HCT116 (cell line): ENCODE results near the gene ADAMTS6. TPM values are rescaled to one million over a fixed set of nuclear protein-coding genes. Genes with fewer than 3 reads are reported as not detected.

ENCODE experiments used
- ATAC-seq: fragments of 200-7000 bp; cut with Tn5 transposase; 2 replicates; pipeline ENCODE4 v1.9.1; 2020; ENCODE audit warnings: mild to moderate bottlenecking, moderate library complexity
- BruUV-seq: library from RNA; stranded (reverse); fragments of 400-500 nt; replicated peaks from 2 replicates; lab custom pipeline; 2021; lab: Mats Ljungman, UMichigan
- CTCF ChIA-PET: fragments of 300-600 bp; sonication (Branson Sonifier 250); formaldehyde crosslinking; loops from one replicate; lab custom pipeline; 2021; ENCODE audit warnings: antibody characterized with exemption; lab: Charles Lee
- POLR2A ChIA-PET: fragments of 300-600, 350-600 bp; sonication (Branson Sonifier 250); formaldehyde crosslinking; loops from one replicate; lab custom pipeline; 2021; ENCODE audit warnings: antibody characterized with exemption; lab: Charles Lee
- RAD21 ChIA-PET, 2 experiments: fragments of 300-600 bp; sonication (Branson Sonifier 250); formaldehyde crosslinking; loops; one replicate each; lab custom pipeline; 2023; ENCODE audit warnings: low total read pairs in 2 of 2; ENCODE audit not compliant: uncharacterized antibody in 2 of 2, unreplicated experiment in 2 of 2, low non-redundant PET in 1 of 2; lab: Charles Lee
- DNase-seq: peaks from one replicate; pipeline ENCODE4 v3.0.0-alpha.2; 2010; ENCODE audit warnings: low read depth, low spot score
- H2AFZ ChIP-seq: fragments of 200-600 bp; shearing (Covaris generic), sonication (generic); 2 replicates; pipeline ENCODE4 v1.6.1; 2017; ENCODE audit warnings: low read depth, mixed run types, mixed read lengths, antibody characterized with exemption, low read length; ENCODE audit not compliant: poor library complexity, severe bottlenecking
- H3K27ac ChIP-seq: 2 replicates; pipeline ENCODE4 v1.5.1; 2012; ENCODE audit warnings: low read depth, low read length
- H3K27me3 ChIP-seq: fragments of 200-600 bp; sonication (generic); 2 replicates; pipeline ENCODE4 v1.6.1; 2016; ENCODE audit warnings: mixed run types, low read length, mixed read lengths; ENCODE audit not compliant: insufficient read depth
- H3K36me3 ChIP-seq, 2 experiments: fragments of 200-500 bp in 1 of 2; fragments of 200-600 bp in 1 of 2; sonication (Bioruptor generic) in 1 of 2; sonication (generic) in 1 of 2; 2 replicates each; pipeline versions ENCODE4 v1.5.1 to v1.6.1; 2014 to 2016; ENCODE audit warnings: low read length in 2 of 2, inconsistent platforms in 1 of 2, mixed read lengths in 1 of 2, mixed run types in 1 of 2; ENCODE audit not compliant: insufficient read depth in 2 of 2, control insufficient read depth in 1 of 2
- H3K4me1 ChIP-seq, 2 experiments: fragments of 200-600 bp in 1 of 2; sonication (generic) in 1 of 2; 2 replicates each; pipeline versions ENCODE4 v1.5.1 to v1.6.1; 2012 to 2017; ENCODE audit warnings: low read length in 2 of 2, inconsistent platforms in 1 of 2, mild to moderate bottlenecking in 1 of 2, mixed read lengths in 1 of 2, mixed run types in 1 of 2, moderate library complexity in 1 of 2; ENCODE audit not compliant: insufficient read depth in 2 of 2, control insufficient read depth in 1 of 2
- H3K4me2 ChIP-seq: fragments of 200-600 bp; sonication (generic); 2 replicates; pipeline ENCODE4 v1.6.1; 2017; ENCODE audit warnings: mixed run types, low read length, mixed read lengths
- H3K4me3 ChIP-seq, 2 experiments: fragments of 200-600 bp in 1 of 2; sonication (generic) in 1 of 2; replicated peaks in 1 of 2; 2 replicates each; pipeline ENCODE4 v1.5.1; 2011 to 2016; ENCODE audit warnings: low read length in 2 of 2, control low read depth in 1 of 2, low read depth in 1 of 2, mild to moderate bottlenecking in 1 of 2, mixed read lengths in 1 of 2, mixed run types in 1 of 2
- H3K79me2 ChIP-seq: fragments of 200-600 bp; sonication (generic); 2 replicates; pipeline ENCODE4 v1.6.1; 2017; ENCODE audit warnings: mild to moderate bottlenecking, mixed run types, low read length, moderate library complexity, mixed read lengths; ENCODE audit not compliant: insufficient read depth
- H3K9ac ChIP-seq: fragments of 200-600 bp; sonication (generic); 2 replicates; pipeline ENCODE4 v1.6.1; 2016; ENCODE audit warnings: low read length, mixed read lengths
- H3K9me2 ChIP-seq: fragments of 200-600 bp; sonication (generic), shearing (Covaris generic); 2 replicates; pipeline ENCODE4 v1.6.1; 2017; ENCODE audit warnings: mixed run types, mild to moderate bottlenecking, moderate library complexity; ENCODE audit not compliant: insufficient read depth
- H3K9me3 ChIP-seq, 2 experiments: fragments of 200-500 bp in 1 of 2; fragments of 200-600 bp in 1 of 2; sonication (Bioruptor generic) in 1 of 2; sonication (generic) in 1 of 2; 2 replicates each; pipeline ENCODE4 v1.6.1; 2014 to 2017; ENCODE audit warnings: low read length in 2 of 2, mixed read lengths in 2 of 2, inconsistent platforms in 1 of 2, low read depth in 1 of 2, mild to moderate bottlenecking in 1 of 2, mixed run types in 1 of 2, moderate library complexity in 1 of 2; ENCODE audit not compliant: control insufficient read depth in 1 of 2, insufficient read depth in 1 of 2
- H4K20me1 ChIP-seq: fragments of 200-600 bp; sonication (generic), shearing (Covaris generic); 2 replicates; pipeline ENCODE4 v1.6.1; 2017; ENCODE audit warnings: mixed run types, mild to moderate bottlenecking, moderate library complexity; ENCODE audit not compliant: insufficient read depth
- ATF3 ChIP-seq: IDR thresholded peaks from 2 replicates; pipeline ENCODE4 v1.6.1; 2012
- ELF1 ChIP-seq: IDR thresholded peaks from 2 replicates; pipeline ENCODE4 v1.6.1; 2012; ENCODE audit warnings: low read depth, borderline replicate concordance
- EZH2 ChIP-seq: fragments of 200-600 bp; sonication (generic); IDR thresholded peaks from 2 replicates; pipeline ENCODE4 v1.6.1; 2017; ENCODE audit warnings: antibody characterized with exemption, mixed run types
- EZH2phosphoT487 ChIP-seq: fragments of 200-600 bp; IDR thresholded peaks from 2 replicates; pipeline ENCODE4 v1.6.1; 2018; ENCODE audit warnings: antibody characterized with exemption, borderline replicate concordance
- JUND ChIP-seq: IDR thresholded peaks from 2 replicates; pipeline ENCODE4 v1.6.1; 2012
- MAX ChIP-seq: IDR thresholded peaks from 2 replicates; pipeline ENCODE4 v1.6.1; 2012
- POLR2A ChIP-seq: IDR thresholded peaks from 2 replicates; pipeline ENCODE4 v1.7.0; 2011; ENCODE audit warnings: borderline replicate concordance; ENCODE audit not compliant: insufficient read depth, insufficient read length; ENCODE audit errors: extremely low read depth
- RAD21 ChIP-seq: IDR thresholded peaks from 2 replicates; pipeline ENCODE4 v1.6.1; 2012; ENCODE audit warnings: low read depth, mild to moderate bottlenecking
- SP1 ChIP-seq: IDR thresholded peaks from 2 replicates; pipeline ENCODE4 v1.6.1; 2012; ENCODE audit warnings: low read depth
- SRF ChIP-seq: IDR thresholded peaks from 2 replicates; pipeline ENCODE4 v1.6.1; 2012; ENCODE audit warnings: low read depth
- TCF7L2 ChIP-seq: IDR thresholded peaks from 2 replicates; pipeline ENCODE4 v1.7.0; 2011; ENCODE audit warnings: borderline replicate concordance, inconsistent platforms; ENCODE audit not compliant: insufficient read depth, insufficient read length; ENCODE audit errors: extremely low read depth
- YY1 ChIP-seq: IDR thresholded peaks from 2 replicates; pipeline ENCODE4 v1.6.1; 2011; ENCODE audit warnings: low read length, low read depth, moderate library complexity, mild to moderate bottlenecking; ENCODE audit not compliant: insufficient replicate concordance; ENCODE audit errors: extremely low read depth
- ZFX ChIP-seq: fragments of 450-650 bp; IDR thresholded peaks from 2 replicates; pipeline ENCODE4 v1.6.1; 2017
- ZNF274 ChIP-seq: fragments of 200-500 bp; sonication (Bioruptor generic); IDR thresholded peaks from 2 replicates; pipeline ENCODE4 v1.6.1; 2014; ENCODE audit warnings: mild to moderate bottlenecking, low read depth, low read length, inconsistent platforms
- intact Hi-C: fragments of 100-400 bp; cut with micrococcal nuclease; formaldehyde crosslinking; loops from 2 replicates; pipeline ENCODE4 v1.10.0; 2022
- total RNA-seq: library from RNA; stranded (reverse); gene quantifications from one replicate; pipeline ENCODE4 v1.2.1, GENCODE V29; 2021; ENCODE audit not compliant: unreplicated experiment
- TF ChIP-seq, protein P1 (sequence below): IDR thresholded peaks from 2 replicates; pipeline ENCODE4 v1.6.1; 2011; ENCODE audit warnings: mild to moderate bottlenecking, low read length, moderate library complexity; ENCODE audit not compliant: insufficient replicate concordance; ENCODE audit errors: extremely low read depth
- TF ChIP-seq, protein P2 (sequence below), 3 experiments: fragments of 200-600 bp in 1 of 3; sonication (generic) in 1 of 3; IDR thresholded peaks in 2 of 3; conservative IDR thresholded peaks in 1 of 3; 2 replicates each; pipeline ENCODE4 v1.5.1; 2012 to 2017; ENCODE audit warnings: low read depth in 2 of 3, low read length in 2 of 3, antibody characterized with exemption in 1 of 3, borderline replicate concordance in 1 of 3, control low read depth in 1 of 3, mild to moderate bottlenecking in 1 of 3, mixed read lengths in 1 of 3, mixed run types in 1 of 3, moderate library complexity in 1 of 3; ENCODE audit not compliant: insufficient read depth in 1 of 3

The ADAMTS6 gene
- total RNA-seq, 1 experiment from 2014 or later = 0.93 TPM

DNA sequence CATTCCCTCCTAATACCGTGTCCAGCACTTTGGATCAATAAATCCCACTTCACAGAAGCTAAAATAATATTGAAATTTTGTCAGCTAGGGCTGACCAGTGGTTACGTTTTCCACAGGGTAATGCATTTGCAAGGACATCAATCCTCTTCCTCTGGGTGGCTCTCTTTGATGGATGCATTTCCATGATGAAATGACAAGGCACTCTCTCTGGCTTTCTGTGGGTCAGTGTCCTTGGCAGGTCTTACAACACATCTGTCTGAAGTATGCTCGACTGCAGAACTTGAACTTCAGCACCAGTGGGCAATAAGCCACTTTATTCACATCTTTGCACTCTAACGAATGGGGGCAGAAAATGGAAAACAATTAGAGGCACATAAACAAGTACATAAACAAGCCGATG, 330.1 kb downstream of the ADAMTS6 start:
- intact Hi-C loops = no loop called here
- Histone ChIP-seq H3K4me2 (no peak overlapping the region), H3K9me3 (no peaks in the 10 kb centered on the region), H3K4me3 (no peak overlapping the region)
- ChIA-PET RAD21 (no interaction called here), CTCF (no interaction called here)
- TF ChIP-seq RAD21 (no peak), MAX (no peak), ZFX (no peak), SRF (no peak), EZH2 (no peak), JUND (no peak), SP1 (no peak), ELF1 (no peak), POLR2A (no peak), ATF3 (no peak), ZNF274 (no peak), YY1 (no peak), TCF7L2 (no peak), EZH2phosphoT487 (no peak)
- TF ChIP-seq, protein P1, sequence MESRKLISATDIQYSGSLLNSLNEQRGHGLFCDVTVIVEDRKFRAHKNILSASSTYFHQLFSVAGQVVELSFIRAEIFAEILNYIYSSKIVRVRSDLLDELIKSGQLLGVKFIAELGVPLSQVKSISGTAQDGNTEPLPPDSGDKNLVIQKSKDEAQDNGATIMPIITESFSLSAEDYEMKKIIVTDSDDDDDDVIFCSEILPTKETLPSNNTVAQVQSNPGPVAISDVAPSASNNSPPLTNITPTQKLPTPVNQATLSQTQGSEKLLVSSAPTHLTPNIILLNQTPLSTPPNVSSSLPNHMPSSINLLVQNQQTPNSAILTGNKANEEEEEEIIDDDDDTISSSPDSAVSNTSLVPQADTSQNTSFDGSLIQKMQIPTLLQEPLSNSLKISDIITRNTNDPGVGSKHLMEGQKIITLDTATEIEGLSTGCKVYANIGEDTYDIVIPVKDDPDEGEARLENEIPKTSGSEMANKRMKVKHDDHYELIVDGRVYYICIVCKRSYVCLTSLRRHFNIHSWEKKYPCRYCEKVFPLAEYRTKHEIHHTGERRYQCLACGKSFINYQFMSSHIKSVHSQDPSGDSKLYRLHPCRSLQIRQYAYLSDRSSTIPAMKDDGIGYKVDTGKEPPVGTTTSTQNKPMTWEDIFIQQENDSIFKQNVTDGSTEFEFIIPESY = no peak
- TF ChIP-seq, protein P2, sequence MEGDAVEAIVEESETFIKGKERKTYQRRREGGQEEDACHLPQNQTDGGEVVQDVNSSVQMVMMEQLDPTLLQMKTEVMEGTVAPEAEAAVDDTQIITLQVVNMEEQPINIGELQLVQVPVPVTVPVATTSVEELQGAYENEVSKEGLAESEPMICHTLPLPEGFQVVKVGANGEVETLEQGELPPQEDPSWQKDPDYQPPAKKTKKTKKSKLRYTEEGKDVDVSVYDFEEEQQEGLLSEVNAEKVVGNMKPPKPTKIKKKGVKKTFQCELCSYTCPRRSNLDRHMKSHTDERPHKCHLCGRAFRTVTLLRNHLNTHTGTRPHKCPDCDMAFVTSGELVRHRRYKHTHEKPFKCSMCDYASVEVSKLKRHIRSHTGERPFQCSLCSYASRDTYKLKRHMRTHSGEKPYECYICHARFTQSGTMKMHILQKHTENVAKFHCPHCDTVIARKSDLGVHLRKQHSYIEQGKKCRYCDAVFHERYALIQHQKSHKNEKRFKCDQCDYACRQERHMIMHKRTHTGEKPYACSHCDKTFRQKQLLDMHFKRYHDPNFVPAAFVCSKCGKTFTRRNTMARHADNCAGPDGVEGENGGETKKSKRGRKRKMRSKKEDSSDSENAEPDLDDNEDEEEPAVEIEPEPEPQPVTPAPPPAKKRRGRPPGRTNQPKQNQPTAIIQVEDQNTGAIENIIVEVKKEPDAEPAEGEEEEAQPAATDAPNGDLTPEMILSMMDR (IDR thresholded peaks at IDR 0.05 in 2 of 3, conservative IDR thresholded peaks at IDR 0.05 in 1 of 3; ENCODE audit: borderline replicate concordance in 1 of 3, insufficient read depth in 1 of 3, low read depth in 2 of 3, low read length in 2 of 3) = no peak
- TF ChIP-seq, all 23 proteins: peak for 0
- DNase-seq (no peak), ATAC-seq (no peak)
- H3K27ac ChIP-seq = no peak overlapping the region
- H2AFZ ChIP-seq = no peak overlapping the region
- POLR2A ChIA-PET = no interaction called here
- no peaks in the 10 kb centered on the region for H3K79me2 ChIP-seq
- H4K20me1 ChIP-seq = no peaks in the 10 kb centered on the region
- BruUV-seq = no TSS peak
- H3K9ac ChIP-seq = no peak overlapping the region
- no peaks in the 10 kb centered on the region for H3K4me1 ChIP-seq
- no peaks in the 10 kb centered on the region for H3K36me3 ChIP-seq
- no peaks in the 10 kb centered on the region for H3K9me2 ChIP-seq
- H3K27me3 ChIP-seq = no peaks in the 10 kb centered on the region
